HG03439 (cell line): ENCODE measurements around the gene BMP5.

ENCODE experiments used
- ATAC-seq: cut with Tn5 transposase; IDR thresholded peaks from one replicate; pipeline ENCODE4 v1.9.1; 2021; ENCODE audit warnings: mild to moderate bottlenecking, moderate library complexity; ENCODE audit not compliant: unreplicated experiment

The BMP5 gene

DNA sequence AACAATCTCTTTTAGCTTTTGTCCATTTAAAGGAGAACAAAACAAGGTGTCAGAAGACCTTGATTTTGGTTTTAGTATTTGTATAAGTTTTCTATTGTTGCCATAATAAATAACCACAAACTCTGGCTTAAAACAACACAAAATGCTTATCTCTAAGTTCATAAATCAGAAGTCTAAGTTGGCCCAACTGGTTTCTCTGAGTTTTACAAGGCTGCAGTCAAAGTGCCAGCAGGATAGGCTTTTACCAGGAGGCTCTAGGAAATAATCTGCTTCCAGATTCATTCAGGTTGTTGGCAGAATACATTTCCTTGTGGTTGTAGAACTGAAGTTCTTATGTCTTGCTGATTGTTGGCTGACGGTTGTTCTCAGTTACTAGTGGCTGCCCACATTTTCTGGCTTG, 149.2 kb downstream of the BMP5 start:
- no peak for ATAC-seq

DNA sequence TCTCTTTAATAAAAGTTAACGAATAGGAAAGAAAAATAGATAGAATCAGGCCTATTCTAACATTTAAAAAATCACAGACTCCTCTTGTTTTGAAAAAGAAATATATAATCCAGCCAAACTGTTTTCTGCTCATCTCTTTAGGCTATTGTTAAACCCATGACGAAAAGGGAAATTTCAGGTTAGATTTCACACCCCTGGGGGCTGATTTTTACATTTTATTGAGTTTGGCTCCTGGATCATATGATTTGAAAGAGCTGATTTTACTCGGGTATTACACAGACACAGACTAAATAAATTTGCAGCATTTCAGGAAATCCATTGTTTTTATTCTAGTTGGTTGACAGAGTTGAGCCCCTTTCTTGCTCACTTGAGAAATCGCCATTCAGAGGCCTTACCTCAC, 160.6 kb downstream of the BMP5 start:
- no peak for ATAC-seq

DNA sequence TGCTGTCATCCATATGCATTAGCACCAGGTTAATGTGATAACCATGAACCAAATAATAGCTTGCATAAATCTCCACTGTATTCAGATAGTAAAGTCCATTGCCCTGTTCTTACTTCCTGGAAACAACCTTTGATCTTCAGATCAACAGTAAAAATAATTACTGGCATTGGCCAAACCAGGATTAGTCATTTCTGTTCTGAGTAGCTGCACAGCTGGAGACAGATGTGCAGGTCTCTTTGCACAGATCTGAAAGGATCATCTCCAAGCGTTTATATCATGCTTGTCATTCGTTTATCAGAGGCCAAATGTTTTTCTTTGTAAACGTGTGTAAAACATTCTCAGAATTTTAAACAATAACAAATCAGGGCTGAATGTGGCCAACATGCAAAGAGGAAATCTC, 162.0 kb downstream of the BMP5 start:
- ATAC-seq, result no peak

DNA sequence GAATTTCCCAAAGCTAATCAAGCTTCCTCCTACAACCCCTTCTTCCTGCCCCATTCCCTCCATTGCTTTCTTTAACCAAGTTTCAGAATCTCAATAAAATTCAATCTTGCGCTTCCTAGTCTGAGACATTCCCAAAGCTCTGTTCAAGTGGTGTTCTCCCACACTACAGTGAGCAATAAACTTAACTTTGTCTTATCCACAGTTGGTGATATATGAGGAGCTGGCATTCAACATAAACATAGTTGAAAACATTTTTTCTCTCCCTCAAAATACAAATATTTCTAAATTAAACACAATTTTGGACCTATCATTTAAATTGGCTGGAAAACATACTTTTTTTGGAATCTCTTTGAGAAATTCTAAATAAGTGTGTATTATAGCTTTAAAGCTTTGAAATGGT, 166.7 kb downstream of the BMP5 start:
- no peak for ATAC-seq

DNA sequence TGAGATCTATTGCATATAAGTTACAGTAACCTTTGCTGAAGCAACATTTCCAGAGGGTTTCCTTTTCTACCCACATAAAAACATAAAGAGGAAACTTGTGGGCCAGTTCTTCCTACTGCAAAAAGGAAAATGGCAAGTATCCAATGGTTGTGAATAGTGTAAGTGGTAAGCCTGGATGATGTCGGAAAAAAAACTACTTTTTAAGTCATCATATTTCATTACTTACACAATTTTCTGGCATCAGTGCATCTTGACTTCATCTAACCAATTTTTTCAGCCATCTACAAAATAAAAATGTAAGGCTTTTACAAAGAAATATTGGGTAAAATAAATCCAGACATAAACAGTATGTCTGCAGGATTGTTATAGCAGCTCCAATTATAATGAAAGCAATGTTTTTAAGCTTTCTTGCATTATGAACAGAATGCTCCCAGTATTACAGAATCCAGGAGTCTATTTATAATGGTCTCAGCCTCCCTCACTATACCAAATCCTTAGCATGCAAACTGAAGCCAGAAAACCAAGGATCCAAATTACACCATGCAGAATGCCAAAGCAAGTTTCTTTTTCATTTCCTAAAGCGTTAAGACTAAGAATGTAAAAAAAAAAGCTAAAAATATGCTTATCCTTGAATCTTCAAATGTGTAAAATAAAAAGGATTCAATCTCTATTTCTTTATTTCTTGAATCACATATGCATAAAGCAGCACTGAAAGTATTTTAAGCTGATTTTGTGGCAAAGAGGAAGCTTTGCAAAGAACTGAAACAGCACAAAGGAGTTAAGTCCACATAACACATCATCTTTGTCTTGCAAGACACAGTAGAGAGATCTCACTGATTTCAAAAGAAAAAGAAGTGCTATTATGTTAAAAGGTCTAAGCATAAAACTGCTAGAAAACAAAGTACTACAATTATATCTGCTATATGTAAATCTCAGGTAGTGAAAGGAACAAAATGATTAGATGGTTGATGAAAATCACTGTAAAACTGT, 169.6 kb downstream of the BMP5 start:
- ATAC-seq, result no peak

DNA sequence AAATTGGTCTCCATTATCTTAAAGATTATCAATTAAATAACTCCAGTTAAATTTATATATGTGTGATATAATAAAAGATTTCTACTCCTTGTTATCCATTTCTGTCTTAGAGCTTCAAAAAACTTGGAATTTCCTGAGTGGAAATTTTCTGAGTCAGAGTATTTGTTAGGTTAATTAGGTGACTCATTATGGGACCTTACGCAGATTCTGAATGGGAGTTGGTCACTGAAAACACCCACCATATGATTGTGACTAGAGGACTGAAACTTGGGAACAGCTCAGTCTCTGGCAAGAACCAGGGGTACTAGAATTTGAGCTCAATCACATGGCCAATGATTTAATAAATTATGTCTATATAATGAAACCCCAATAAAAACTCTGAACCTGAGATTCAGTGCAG, 171.0 kb downstream of the BMP5 start:
- ATAC-seq, result no peak
